GM23338 (cell line): ENCODE data around the gene NXPE3.

ENCODE experiments used
- CREB1 ChIP-seq: fragments of 250-450 bp; sonication (Bioruptor Pico); IDR thresholded peaks from 2 replicates; pipeline ENCODE4 v1.5.0; 2020; ENCODE audit warnings: low read depth, mild to moderate bottlenecking, moderate library complexity
- CTCF ChIP-seq, 2 experiments: fragments of 200-600 bp in 1 of 2; sonication (generic) in 1 of 2; conservative IDR thresholded peaks; 2 replicates each; pipeline versions ENCODE4 v1.5.1 to v1.6.1; 2016 to 2017; ENCODE audit warnings: antibody characterized with exemption in 2 of 2, low read depth in 2 of 2, mild to moderate bottlenecking in 2 of 2, moderate library complexity in 1 of 2
- ETS1 ChIP-seq: IDR thresholded peaks from 2 replicates; pipeline ENCODE4 v1.6.1; 2016; ENCODE audit warnings: antibody characterized with exemption
- EZH2 ChIP-seq: fragments of 200-600 bp; sonication (generic); IDR thresholded peaks from one replicate; pipeline ENCODE4 v1.8.0; 2017; ENCODE audit warnings: antibody characterized with exemption, mild to moderate bottlenecking, low read depth; ENCODE audit not compliant: unreplicated experiment
- EZH2phosphoT487 ChIP-seq: fragments of 200-600 bp; sonication (generic); IDR thresholded peaks from one replicate; pipeline ENCODE4 v1.8.1; 2018; ENCODE audit warnings: antibody characterized with exemption; ENCODE audit not compliant: unreplicated experiment
- NANOG ChIP-seq: IDR thresholded peaks from 2 replicates; pipeline ENCODE4 v1.6.1; 2016; ENCODE audit warnings: antibody characterized with exemption, borderline replicate concordance
- POLR2AphosphoS5 ChIP-seq: IDR thresholded peaks from 2 replicates; pipeline ENCODE4 v1.6.1; 2016; ENCODE audit warnings: antibody characterized with exemption, low read depth
- REST ChIP-seq: IDR thresholded peaks from one replicate; pipeline ENCODE4 v1.6.1; 2018; ENCODE audit warnings: antibody characterized with exemption; ENCODE audit not compliant: unreplicated experiment
- STAT1 ChIP-seq: IDR thresholded peaks from one replicate; pipeline ENCODE4 v1.6.1; 2016; ENCODE audit warnings: antibody characterized with exemption; ENCODE audit not compliant: unreplicated experiment

- no peak for TF ChIP-seq CTCF (conservative IDR thresholded peaks at IDR 0.05; ENCODE audit: low read depth in 2 of 2)
- TF ChIP-seq POLR2AphosphoS5, result no peak
- TF ChIP-seq CREB1 (CRISPR knock-in tag), result no peak
- TF ChIP-seq EZH2, result no peak
- no peak for TF ChIP-seq REST
- no peak for TF ChIP-seq EZH2phosphoT487
- TF ChIP-seq ETS1, result no peak
- TF ChIP-seq STAT1, result no peak
- no peak for TF ChIP-seq NANOG
These were observed 88.5 kb downstream of the NXPE3 start for GRCh38 chr3:101867511-101867910.
